Neural cell (in vitro differentiated cells): ENCODE data around the gene HOXB1. TPM values are rescaled to one million over a fixed set of nuclear protein-coding genes. Genes with fewer than 3 reads are reported as not detected.

Experiments
- H2AFZ ChIP-seq: fragments of 200-600, 300-800 bp; sonication (generic), shearing (Covaris generic); 2 replicates; pipeline ENCODE4 v1.6.0; 2014; ENCODE audit warnings: low read depth, mild to moderate bottlenecking, antibody characterized with exemption, low read length, moderate library complexity
- H3F3A ChIP-seq: fragments of 200-600 bp; shearing (Covaris generic); 2 replicates; pipeline ENCODE4 v1.6.1; 2016; ENCODE audit warnings: mild to moderate bottlenecking, moderate library complexity, mixed read lengths, antibody characterized with exemption, low read length; ENCODE audit not compliant: insufficient read depth, poor library complexity, severe bottlenecking
- H3K27ac ChIP-seq: fragments of 200-600, 300-800 bp; sonication (generic), shearing (Covaris generic); 2 replicates; pipeline ENCODE4 v1.5.1; 2014; ENCODE audit warnings: mild to moderate bottlenecking, low read length, moderate library complexity
- H3K27me3 ChIP-seq: fragments of 300-800, 200-600 bp; sonication (generic), shearing (Covaris generic); 2 replicates; pipeline ENCODE4 v1.6.0; 2014; ENCODE audit warnings: mild to moderate bottlenecking, low read depth, low read length, moderate library complexity; ENCODE audit not compliant: insufficient read depth
- H3K36me3 ChIP-seq: fragments of 300-800, 200-600 bp; sonication (generic), shearing (Covaris generic); 2 replicates; pipeline ENCODE4 v1.5.1; 2014; ENCODE audit warnings: mild to moderate bottlenecking, antibody characterized with exemption, low read length, moderate library complexity; ENCODE audit not compliant: insufficient read depth
- H3K4me2 ChIP-seq: fragments of 300-800, 200-600 bp; sonication (generic), shearing (Covaris generic); 2 replicates; pipeline ENCODE4 v1.6.0; 2014; ENCODE audit warnings: mild to moderate bottlenecking, low read length
- H3K4me3 ChIP-seq: fragments of 300-800, 200-600 bp; sonication (generic), shearing (Covaris generic); 2 replicates; pipeline ENCODE4 v1.5.1; 2014; ENCODE audit warnings: mild to moderate bottlenecking, low read length, moderate library complexity
- H3K79me2 ChIP-seq: fragments of 200-600 bp; shearing (Covaris generic); replicated peaks from 2 replicates; pipeline ENCODE4 v1.6.0; 2014; ENCODE audit warnings: mild to moderate bottlenecking, low read length, moderate library complexity; ENCODE audit not compliant: insufficient read depth
- H3K9ac ChIP-seq: fragments of 300-800, 200-600 bp; sonication (generic), shearing (Covaris generic); 2 replicates; pipeline ENCODE4 v1.6.1; 2016; ENCODE audit warnings: mild to moderate bottlenecking, low read length, mixed read lengths
- H3K9me2 ChIP-seq: fragments of 200-600 bp; shearing (Covaris generic); 2 replicates; pipeline ENCODE4 v1.6.1; 2016; ENCODE audit warnings: mild to moderate bottlenecking, low read length, mixed read lengths; ENCODE audit not compliant: insufficient read depth
- H3K9me3 ChIP-seq: fragments of 200-600, 300-800 bp; sonication (generic), shearing (Covaris generic); 2 replicates; pipeline ENCODE4 v1.6.1; 2016; ENCODE audit warnings: mild to moderate bottlenecking, mixed run types, low read length, moderate library complexity, mixed read lengths
- H4K20me1 ChIP-seq: fragments of 200-600 bp; shearing (Covaris generic); 2 replicates; pipeline ENCODE4 v1.6.1; 2016; ENCODE audit warnings: mild to moderate bottlenecking, mixed run types; ENCODE audit not compliant: insufficient read depth
- EP300 ChIP-seq: fragments of 450-650 bp; conservative IDR thresholded peaks from 2 replicates; pipeline ENCODE4 v1.6.1; 2014; ENCODE audit warnings: antibody characterized with exemption, mild to moderate bottlenecking, moderate library complexity; ENCODE audit not compliant: poor library complexity, severe bottlenecking
- EZH2 ChIP-seq: fragments of 200-600, 300-800 bp; shearing (Covaris generic), sonication (generic); IDR thresholded peaks from 2 replicates; pipeline ENCODE4 v1.6.1; 2014; ENCODE audit warnings: antibody characterized with exemption, low read length, borderline replicate concordance, mild to moderate bottlenecking; ENCODE audit not compliant: insufficient read depth, poor library complexity, severe bottlenecking
- MXI1 ChIP-seq: fragments of 450-650 bp; conservative IDR thresholded peaks from 2 replicates; pipeline ENCODE4 v1.6.1; 2014; ENCODE audit warnings: antibody characterized with exemption, mild to moderate bottlenecking; ENCODE audit not compliant: poor library complexity, severe bottlenecking
- POLR2AphosphoS5 ChIP-seq: IDR thresholded peaks from 2 replicates; pipeline ENCODE4 v1.6.1; 2012
- RAD21 ChIP-seq: fragments of 450-650 bp; conservative IDR thresholded peaks from 2 replicates; pipeline ENCODE4 v1.6.1; 2014; ENCODE audit warnings: antibody characterized with exemption, mild to moderate bottlenecking, moderate library complexity
- SMC3 ChIP-seq: fragments of 450-650 bp; conservative IDR thresholded peaks from 2 replicates; pipeline ENCODE4 v1.6.1; 2014; ENCODE audit warnings: antibody characterized with exemption, mild to moderate bottlenecking, moderate library complexity; ENCODE audit not compliant: poor library complexity
- TAF1 ChIP-seq: IDR thresholded peaks from 2 replicates; pipeline ENCODE4 v1.6.1; 2012; ENCODE audit warnings: low read depth
- polyA plus RNA-seq: library from polyadenylated mRNA; depleted of rRNA; stranded (reverse); fragments of >200 nt; gene quantifications from 2 replicates; pipeline ENCODE4 v1.2.3, GENCODE V29; 2014
- TF ChIP-seq, protein P1 (sequence below): fragments of 450-650 bp; IDR thresholded peaks from 2 replicates; pipeline ENCODE4 v1.5.1; 2014; ENCODE audit warnings: antibody characterized with exemption, mild to moderate bottlenecking, moderate library complexity; ENCODE audit not compliant: poor library complexity, severe bottlenecking
- TF ChIP-seq, protein P2 (sequence below): IDR thresholded peaks from 2 replicates; pipeline ENCODE4 v1.6.1; 2012; ENCODE audit warnings: borderline replicate concordance

The HOXB1 gene
- polyA plus RNA-seq, 1 donor from 2014 or later = not detected

DNA sequence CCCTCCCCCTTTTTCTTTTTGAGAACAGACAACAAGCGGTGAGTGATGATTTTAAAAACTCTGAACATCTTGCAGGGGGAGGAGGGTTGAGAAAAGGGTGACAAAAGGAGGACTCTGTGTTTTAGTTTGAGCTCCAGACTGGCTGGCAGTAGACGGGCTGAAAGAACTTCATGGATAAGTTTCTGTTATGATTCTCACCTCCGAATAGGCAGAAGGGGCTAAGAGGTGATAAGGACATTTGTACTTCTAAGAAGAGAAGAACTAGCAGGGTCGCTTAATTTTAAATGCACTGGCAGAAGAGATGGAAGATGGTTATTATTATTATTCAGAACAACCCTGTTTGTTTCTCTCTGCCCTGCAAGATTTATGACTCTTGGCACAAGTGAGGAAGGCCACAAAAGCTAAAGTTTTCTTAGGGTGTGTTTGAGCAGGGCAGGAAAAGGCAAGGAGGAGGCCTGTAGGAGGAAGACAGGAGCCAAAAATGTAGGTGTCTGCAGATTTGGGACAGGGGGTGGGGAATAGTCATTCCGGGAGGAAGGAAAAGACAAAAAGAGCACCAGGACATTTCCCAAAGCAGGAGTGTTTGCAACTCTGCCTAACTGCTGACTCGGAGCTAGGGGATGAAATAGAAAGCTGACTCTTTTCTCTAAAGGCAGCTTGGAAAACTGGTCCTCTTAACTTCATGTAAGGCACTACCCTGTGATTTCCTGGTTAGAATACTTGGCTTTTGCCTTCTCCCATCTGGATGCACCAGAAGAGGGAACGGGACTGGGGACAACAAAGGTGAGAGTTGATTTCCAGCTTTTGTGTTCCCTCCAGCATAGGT is 26.0 kb upstream of the HOXB1 start:
- Histone ChIP-seq H3K4me2 (no peak overlapping the region), H3K4me3 (no peak overlapping the region), H3K27me3 (peaks cover 99% of the 10 kb centered on the region), H4K20me1 (no peaks in the 10 kb centered on the region), H3F3A (no peaks in the 10 kb centered on the region), H2AFZ (no peak overlapping the region), H3K9me3 (no peaks in the 10 kb centered on the region), H3K79me2 (no peaks in the 10 kb centered on the region), H3K27ac (no peak overlapping the region), H3K9me2 (no peaks in the 10 kb centered on the region), H3K36me3 (no peaks in the 10 kb centered on the region), H3K9ac (no peak overlapping the region)
- TF ChIP-seq, protein P1, sequence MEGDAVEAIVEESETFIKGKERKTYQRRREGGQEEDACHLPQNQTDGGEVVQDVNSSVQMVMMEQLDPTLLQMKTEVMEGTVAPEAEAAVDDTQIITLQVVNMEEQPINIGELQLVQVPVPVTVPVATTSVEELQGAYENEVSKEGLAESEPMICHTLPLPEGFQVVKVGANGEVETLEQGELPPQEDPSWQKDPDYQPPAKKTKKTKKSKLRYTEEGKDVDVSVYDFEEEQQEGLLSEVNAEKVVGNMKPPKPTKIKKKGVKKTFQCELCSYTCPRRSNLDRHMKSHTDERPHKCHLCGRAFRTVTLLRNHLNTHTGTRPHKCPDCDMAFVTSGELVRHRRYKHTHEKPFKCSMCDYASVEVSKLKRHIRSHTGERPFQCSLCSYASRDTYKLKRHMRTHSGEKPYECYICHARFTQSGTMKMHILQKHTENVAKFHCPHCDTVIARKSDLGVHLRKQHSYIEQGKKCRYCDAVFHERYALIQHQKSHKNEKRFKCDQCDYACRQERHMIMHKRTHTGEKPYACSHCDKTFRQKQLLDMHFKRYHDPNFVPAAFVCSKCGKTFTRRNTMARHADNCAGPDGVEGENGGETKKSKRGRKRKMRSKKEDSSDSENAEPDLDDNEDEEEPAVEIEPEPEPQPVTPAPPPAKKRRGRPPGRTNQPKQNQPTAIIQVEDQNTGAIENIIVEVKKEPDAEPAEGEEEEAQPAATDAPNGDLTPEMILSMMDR = no peak
- no peak for TF ChIP-seq EZH2
- TF ChIP-seq RAD21 = no peak

DNA sequence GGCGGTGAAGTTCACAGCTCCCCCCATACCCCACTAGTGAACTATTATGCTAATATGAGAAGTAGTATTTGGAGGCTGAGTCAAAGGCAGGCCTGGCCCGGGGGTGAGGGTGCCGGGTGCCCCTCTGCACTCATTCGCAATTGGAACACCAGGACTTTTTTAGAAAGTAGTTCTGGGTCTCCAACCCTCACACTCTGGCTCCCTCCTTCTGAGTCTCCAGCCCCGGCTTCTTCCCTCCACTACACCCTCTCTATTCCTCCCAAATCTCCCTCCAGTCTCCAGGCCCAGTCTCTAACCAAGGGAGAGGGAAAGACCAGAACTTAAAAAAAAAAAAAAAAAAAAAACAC is 25.4 kb upstream of the HOXB1 start:
- Histone ChIP-seq H4K20me1 (no peaks in the 10 kb centered on the region), H3F3A (no peaks in the 10 kb centered on the region), H3K79me2 (no peaks in the 10 kb centered on the region), H3K36me3 (no peaks in the 10 kb centered on the region), H3K27me3 (peaks cover 99% of the 10 kb centered on the region), H3K4me2 (no peak overlapping the region), H3K4me3 (no peak overlapping the region), H3K9me3 (no peaks in the 10 kb centered on the region), H2AFZ (no peak overlapping the region), H3K9ac (no peak overlapping the region), H3K9me2 (no peaks in the 10 kb centered on the region), H3K27ac (no peak overlapping the region)
- TF ChIP-seq RAD21 = no peak
- no peak for TF ChIP-seq SMC3
- TF ChIP-seq EZH2 = no peak
- TF ChIP-seq MXI1 = no peak
- no peak for TF ChIP-seq POLR2AphosphoS5
- TF ChIP-seq, protein P2, sequence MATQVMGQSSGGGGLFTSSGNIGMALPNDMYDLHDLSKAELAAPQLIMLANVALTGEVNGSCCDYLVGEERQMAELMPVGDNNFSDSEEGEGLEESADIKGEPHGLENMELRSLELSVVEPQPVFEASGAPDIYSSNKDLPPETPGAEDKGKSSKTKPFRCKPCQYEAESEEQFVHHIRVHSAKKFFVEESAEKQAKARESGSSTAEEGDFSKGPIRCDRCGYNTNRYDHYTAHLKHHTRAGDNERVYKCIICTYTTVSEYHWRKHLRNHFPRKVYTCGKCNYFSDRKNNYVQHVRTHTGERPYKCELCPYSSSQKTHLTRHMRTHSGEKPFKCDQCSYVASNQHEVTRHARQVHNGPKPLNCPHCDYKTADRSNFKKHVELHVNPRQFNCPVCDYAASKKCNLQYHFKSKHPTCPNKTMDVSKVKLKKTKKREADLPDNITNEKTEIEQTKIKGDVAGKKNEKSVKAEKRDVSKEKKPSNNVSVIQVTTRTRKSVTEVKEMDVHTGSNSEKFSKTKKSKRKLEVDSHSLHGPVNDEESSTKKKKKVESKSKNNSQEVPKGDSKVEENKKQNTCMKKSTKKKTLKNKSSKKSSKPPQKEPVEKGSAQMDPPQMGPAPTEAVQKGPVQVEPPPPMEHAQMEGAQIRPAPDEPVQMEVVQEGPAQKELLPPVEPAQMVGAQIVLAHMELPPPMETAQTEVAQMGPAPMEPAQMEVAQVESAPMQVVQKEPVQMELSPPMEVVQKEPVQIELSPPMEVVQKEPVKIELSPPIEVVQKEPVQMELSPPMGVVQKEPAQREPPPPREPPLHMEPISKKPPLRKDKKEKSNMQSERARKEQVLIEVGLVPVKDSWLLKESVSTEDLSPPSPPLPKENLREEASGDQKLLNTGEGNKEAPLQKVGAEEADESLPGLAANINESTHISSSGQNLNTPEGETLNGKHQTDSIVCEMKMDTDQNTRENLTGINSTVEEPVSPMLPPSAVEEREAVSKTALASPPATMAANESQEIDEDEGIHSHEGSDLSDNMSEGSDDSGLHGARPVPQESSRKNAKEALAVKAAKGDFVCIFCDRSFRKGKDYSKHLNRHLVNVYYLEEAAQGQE = no peak
- no peak for TF ChIP-seq EP300
- TF ChIP-seq, protein P1 = no peak
- TF ChIP-seq TAF1 = no peak
